ENCODE measurements around the gene ADGRL3.

- TF ChIP-seq CTCF (IDR thresholded peaks at IDR 0.05) (no peak), EP300 (IDR thresholded peaks at IDR 0.05) (no peak)
Measured at GRCh38 chr4:61427818-61428495, 227.8 kb downstream of the ADGRL3 start.
